Ishikawa (cell line): Measurements from ENCODE around the gene NDUFAF7.

ENCODE experiments used
- CEBPB ChIP-seq: IDR thresholded peaks from 2 replicates; pipeline ENCODE4 v1.6.1; 2012
- CREB1 ChIP-seq: IDR thresholded peaks from 2 replicates; pipeline ENCODE4 v1.6.1; 2012; ENCODE audit warnings: low read depth
- EGR1 ChIP-seq: IDR thresholded peaks from 2 replicates; pipeline ENCODE4 v1.6.1; 2012
- EP300 ChIP-seq: IDR thresholded peaks from 2 replicates; pipeline ENCODE4 v1.6.1; 2012; ENCODE audit warnings: borderline replicate concordance
- FOXM1 ChIP-seq: IDR thresholded peaks from 2 replicates; pipeline ENCODE4 v1.6.1; 2012; ENCODE audit warnings: low read depth, borderline replicate concordance
- NFIC ChIP-seq: IDR thresholded peaks from 2 replicates; pipeline ENCODE4 v1.6.1; 2012
- RAD21 ChIP-seq: IDR thresholded peaks from 2 replicates; pipeline ENCODE4 v1.6.1; 2012; ENCODE audit warnings: low read depth
- TAF1 ChIP-seq: IDR thresholded peaks from 2 replicates; pipeline ENCODE4 v1.6.1; 2012; ENCODE audit warnings: low read depth, mild to moderate bottlenecking
- TCF12 ChIP-seq: IDR thresholded peaks from 2 replicates; pipeline ENCODE4 v1.6.1; 2012; ENCODE audit warnings: low read depth
- TEAD4 ChIP-seq: IDR thresholded peaks from 2 replicates; pipeline ENCODE4 v1.6.1; 2012
- YY1 ChIP-seq: IDR thresholded peaks from 2 replicates; pipeline ENCODE4 v1.6.1; 2012; ENCODE audit warnings: low read depth
- ZBTB7A ChIP-seq: IDR thresholded peaks from 2 replicates; pipeline ENCODE4 v1.6.1; 2012; ENCODE audit warnings: low read depth
- TF ChIP-seq, protein P1 (sequence below): IDR thresholded peaks from 2 replicates; pipeline ENCODE4 v1.6.1; 2012
- TF ChIP-seq, protein P2 (sequence below): IDR thresholded peaks from 2 replicates; pipeline ENCODE4 v1.6.1; 2012
- TF ChIP-seq, protein P3 (sequence below): IDR thresholded peaks from 2 replicates; pipeline ENCODE4 v1.6.1; 2012; ENCODE audit warnings: low read depth, mild to moderate bottlenecking

The NDUFAF7 gene

DNA sequence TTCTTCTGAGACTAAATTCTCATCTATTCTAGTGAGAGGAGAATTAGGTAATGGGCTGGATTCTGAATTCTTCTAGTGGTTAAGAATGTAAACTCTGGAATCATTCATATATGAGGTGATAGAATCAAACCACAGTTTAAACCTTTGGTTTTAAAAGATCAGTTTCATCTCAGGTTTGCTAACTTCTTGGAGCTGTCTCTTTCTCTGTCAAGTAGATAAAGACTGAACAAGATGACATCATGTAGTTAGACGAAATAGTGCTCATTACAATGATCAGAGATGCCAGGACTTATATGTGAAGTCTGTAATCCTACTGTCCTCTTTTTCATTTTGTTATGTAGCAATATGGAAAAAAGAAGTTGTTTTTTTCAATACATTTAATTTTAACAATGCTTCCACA lies 30.2 kb upstream of the NDUFAF7 start:
- no peak for TF ChIP-seq FOXM1
- no peak for TF ChIP-seq CREB1
- no peak for TF ChIP-seq CEBPB
- no peak for TF ChIP-seq EP300
- TF ChIP-seq, protein P1, sequence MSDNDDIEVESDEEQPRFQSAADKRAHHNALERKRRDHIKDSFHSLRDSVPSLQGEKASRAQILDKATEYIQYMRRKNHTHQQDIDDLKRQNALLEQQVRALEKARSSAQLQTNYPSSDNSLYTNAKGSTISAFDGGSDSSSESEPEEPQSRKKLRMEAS, result no peak
- TF ChIP-seq EGR1, result no peak
- no peak for TF ChIP-seq YY1
- TF ChIP-seq, protein P2, sequence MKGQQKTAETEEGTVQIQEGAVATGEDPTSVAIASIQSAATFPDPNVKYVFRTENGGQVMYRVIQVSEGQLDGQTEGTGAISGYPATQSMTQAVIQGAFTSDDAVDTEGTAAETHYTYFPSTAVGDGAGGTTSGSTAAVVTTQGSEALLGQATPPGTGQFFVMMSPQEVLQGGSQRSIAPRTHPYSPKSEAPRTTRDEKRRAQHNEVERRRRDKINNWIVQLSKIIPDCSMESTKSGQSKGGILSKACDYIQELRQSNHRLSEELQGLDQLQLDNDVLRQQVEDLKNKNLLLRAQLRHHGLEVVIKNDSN, result no peak
- TF ChIP-seq TAF1, result no peak
- TF ChIP-seq ZBTB7A, result no peak
- TF ChIP-seq NFIC, result no peak
- TF ChIP-seq, protein P3, sequence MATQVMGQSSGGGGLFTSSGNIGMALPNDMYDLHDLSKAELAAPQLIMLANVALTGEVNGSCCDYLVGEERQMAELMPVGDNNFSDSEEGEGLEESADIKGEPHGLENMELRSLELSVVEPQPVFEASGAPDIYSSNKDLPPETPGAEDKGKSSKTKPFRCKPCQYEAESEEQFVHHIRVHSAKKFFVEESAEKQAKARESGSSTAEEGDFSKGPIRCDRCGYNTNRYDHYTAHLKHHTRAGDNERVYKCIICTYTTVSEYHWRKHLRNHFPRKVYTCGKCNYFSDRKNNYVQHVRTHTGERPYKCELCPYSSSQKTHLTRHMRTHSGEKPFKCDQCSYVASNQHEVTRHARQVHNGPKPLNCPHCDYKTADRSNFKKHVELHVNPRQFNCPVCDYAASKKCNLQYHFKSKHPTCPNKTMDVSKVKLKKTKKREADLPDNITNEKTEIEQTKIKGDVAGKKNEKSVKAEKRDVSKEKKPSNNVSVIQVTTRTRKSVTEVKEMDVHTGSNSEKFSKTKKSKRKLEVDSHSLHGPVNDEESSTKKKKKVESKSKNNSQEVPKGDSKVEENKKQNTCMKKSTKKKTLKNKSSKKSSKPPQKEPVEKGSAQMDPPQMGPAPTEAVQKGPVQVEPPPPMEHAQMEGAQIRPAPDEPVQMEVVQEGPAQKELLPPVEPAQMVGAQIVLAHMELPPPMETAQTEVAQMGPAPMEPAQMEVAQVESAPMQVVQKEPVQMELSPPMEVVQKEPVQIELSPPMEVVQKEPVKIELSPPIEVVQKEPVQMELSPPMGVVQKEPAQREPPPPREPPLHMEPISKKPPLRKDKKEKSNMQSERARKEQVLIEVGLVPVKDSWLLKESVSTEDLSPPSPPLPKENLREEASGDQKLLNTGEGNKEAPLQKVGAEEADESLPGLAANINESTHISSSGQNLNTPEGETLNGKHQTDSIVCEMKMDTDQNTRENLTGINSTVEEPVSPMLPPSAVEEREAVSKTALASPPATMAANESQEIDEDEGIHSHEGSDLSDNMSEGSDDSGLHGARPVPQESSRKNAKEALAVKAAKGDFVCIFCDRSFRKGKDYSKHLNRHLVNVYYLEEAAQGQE, result no peak

DNA sequence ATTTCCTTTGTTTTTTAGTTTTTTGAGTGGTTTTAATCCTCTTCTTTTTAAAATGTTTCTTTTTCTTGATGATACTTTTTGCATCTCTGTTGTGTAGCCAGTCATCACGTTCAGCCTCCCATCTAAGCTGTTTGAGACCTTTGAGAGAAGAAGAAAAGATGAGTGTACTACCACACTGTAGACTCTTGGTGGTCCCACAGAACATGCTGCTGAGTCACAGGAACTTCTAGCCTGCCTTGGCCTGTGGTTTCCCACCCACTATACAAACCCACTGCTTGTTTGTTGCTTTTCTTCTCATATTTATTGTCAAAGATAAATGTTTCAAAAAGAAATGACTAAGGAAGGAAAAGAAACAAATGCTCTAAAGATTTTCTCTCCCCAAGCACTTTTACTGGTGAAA lies 29.7 kb upstream of the NDUFAF7 start:
- TF ChIP-seq NFIC (no peak), EP300 (no peak), EGR1 (no peak), TEAD4 (no peak), CREB1 (no peak), YY1 (no peak), TAF1 (no peak), RAD21 (no peak), FOXM1 (no peak), CEBPB (no peak), ZBTB7A (no peak), TCF12 (no peak)
- TF ChIP-seq, protein P3, result no peak
- TF ChIP-seq, protein P2, result no peak
- TF ChIP-seq, protein P1, result no peak

DNA sequence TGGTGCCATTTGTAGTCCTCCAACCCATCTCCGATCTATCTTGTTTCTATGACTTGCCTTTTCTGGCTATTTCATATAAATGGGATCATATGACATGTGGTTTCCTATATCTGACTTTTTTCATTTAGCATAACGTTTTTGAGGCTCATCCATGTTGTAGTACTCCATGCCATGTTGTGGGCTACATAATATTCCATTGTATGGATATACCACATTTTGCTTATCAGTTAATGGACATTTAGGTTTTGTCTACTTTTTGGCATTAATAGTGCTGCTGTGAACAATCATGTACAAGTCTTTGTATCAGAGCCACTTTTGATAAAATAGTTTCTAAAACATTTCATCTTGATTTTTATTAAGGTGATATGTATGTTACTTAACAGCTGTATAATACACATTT lies 27.8 kb upstream of the NDUFAF7 start:
- TF ChIP-seq CREB1, result no peak

DNA sequence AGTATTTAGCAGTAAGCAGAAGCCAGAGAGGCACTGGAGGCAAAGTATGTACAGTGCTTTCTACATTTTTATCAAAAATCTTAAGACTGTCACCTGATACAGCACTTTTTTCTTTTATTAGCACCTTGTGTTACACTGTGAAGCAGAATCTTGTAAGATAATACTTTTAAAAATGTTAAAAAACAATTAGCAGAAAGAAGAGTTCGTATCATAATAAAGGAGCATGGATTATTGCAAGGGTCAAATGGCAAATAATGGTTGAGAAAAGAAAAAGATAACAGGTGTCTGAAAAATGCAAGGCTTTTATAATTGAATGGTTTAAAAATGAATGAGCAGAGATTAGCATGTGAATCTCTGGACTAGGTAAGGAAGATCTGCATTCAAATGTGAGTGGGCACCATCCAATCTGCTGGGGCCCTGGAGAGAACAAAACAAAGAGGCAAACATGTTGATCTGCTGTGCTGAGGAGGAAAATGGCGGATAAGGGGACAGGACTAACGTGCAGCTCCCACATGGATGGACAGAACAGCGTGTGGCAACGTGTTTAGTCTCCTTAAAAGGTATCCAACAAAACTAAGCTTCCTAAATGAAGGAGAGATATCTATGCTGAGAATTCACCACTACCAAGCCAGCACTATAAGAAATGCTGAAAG lies 25.6 kb upstream of the NDUFAF7 start:
- TF ChIP-seq CREB1, result no peak
- TF ChIP-seq, protein P3, result no peak
- TF ChIP-seq NFIC, result no peak
- no peak for TF ChIP-seq CEBPB
- TF ChIP-seq, protein P1, result no peak
- no peak for TF ChIP-seq EP300
- TF ChIP-seq TCF12, result no peak
- no peak for TF ChIP-seq ZBTB7A
- TF ChIP-seq YY1, result no peak
- no peak for TF ChIP-seq TAF1
- TF ChIP-seq, protein P2, result no peak
- no peak for TF ChIP-seq EGR1
- no peak for TF ChIP-seq RAD21
- TF ChIP-seq TEAD4, result no peak
- no peak for TF ChIP-seq FOXM1
